ENCODE measurements around the gene TMA7B.
"Not testable (repeated sequence)": the region's sequence is repeated elsewhere in the genome, so short reads cannot be mapped to it uniquely, and the experiment has no call there.

The TMA7B gene

GRCh38 chr22:39940757-39941305, 19.4 kb upstream of the TMA7B start:
- Mint-ChIP-seq H3K4me3 (no peak overlapping the region), H3K27ac (no peak overlapping the region), H3K4me1 (ENCODE audit: low read depth) (peaks cover 80% of the 10 kb centered on the region), H3K9me3 (no peaks in the 10 kb centered on the region), H3K36me3 (ENCODE audit: low read depth) (peaks cover 35% of the 10 kb centered on the region), H3K27me3 (ENCODE audit: low read depth) (no peaks in the 10 kb centered on the region)

- no peaks in the 10 kb centered on the region for H3K27me3 Mint-ChIP-seq (ENCODE audit: low read depth)
- peaks cover 31% of the 10 kb centered on the region for H3K36me3 Mint-ChIP-seq (ENCODE audit: low read depth)
- peak overlapping the region; percentile 14 for H3K27ac Mint-ChIP-seq
- peaks cover 72% of the 10 kb centered on the region for H3K4me1 Mint-ChIP-seq (ENCODE audit: low read depth)
- no peaks in the 10 kb centered on the region for H3K9me3 Mint-ChIP-seq
- H3K4me3 Mint-ChIP-seq = no peak overlapping the region
Measured at GRCh38 chr22:39941601-39942000, 18.6 kb upstream of the TMA7B start.

GRCh38 chr22:39942439-39943230, 17.6 kb upstream of the TMA7B start:
- H3K4me3 Mint-ChIP-seq = peak overlapping the region; percentile 44
- no peaks in the 10 kb centered on the region for H3K27me3 Mint-ChIP-seq (ENCODE audit: low read depth)
- peaks cover 69% of the 10 kb centered on the region for H3K4me1 Mint-ChIP-seq (ENCODE audit: low read depth)
- peak overlapping the region; percentile 70 for H3K27ac Mint-ChIP-seq
- H3K36me3 Mint-ChIP-seq (ENCODE audit: low read depth) = peaks cover 31% of the 10 kb centered on the region
- H3K9me3 Mint-ChIP-seq = no peaks in the 10 kb centered on the region

DNA sequence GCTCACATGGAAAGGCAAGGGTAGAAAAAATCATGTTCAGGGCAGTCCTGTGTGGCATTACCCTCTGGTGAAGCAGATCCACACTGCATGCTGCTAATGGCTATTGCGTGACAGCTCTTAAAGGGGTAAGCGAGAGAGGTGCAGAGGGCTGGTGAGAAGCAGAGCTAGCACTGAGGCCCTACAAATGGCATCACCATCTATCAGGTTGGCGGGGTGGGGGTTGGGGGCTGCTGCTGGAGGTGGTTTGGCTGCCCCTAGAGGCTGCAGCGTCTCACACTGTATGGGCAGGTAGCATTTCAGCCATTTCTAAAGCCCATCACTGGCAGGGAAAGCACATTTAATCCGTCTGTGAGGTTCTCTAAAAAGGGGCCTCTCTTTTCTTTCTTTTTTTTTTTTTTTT, 16.9 kb upstream of the TMA7B start:
- H3K27ac Mint-ChIP-seq = peak overlapping the region; percentile 70
- no peaks in the 10 kb centered on the region for H3K27me3 Mint-ChIP-seq (ENCODE audit: low read depth)
- H3K4me1 Mint-ChIP-seq (ENCODE audit: low read depth) = peaks cover 62% of the 10 kb centered on the region
- H3K9me3 Mint-ChIP-seq = no peaks in the 10 kb centered on the region
- peak overlapping the region; percentile 44 for H3K4me3 Mint-ChIP-seq
- peaks cover 28% of the 10 kb centered on the region for H3K36me3 Mint-ChIP-seq (ENCODE audit: low read depth)

DNA sequence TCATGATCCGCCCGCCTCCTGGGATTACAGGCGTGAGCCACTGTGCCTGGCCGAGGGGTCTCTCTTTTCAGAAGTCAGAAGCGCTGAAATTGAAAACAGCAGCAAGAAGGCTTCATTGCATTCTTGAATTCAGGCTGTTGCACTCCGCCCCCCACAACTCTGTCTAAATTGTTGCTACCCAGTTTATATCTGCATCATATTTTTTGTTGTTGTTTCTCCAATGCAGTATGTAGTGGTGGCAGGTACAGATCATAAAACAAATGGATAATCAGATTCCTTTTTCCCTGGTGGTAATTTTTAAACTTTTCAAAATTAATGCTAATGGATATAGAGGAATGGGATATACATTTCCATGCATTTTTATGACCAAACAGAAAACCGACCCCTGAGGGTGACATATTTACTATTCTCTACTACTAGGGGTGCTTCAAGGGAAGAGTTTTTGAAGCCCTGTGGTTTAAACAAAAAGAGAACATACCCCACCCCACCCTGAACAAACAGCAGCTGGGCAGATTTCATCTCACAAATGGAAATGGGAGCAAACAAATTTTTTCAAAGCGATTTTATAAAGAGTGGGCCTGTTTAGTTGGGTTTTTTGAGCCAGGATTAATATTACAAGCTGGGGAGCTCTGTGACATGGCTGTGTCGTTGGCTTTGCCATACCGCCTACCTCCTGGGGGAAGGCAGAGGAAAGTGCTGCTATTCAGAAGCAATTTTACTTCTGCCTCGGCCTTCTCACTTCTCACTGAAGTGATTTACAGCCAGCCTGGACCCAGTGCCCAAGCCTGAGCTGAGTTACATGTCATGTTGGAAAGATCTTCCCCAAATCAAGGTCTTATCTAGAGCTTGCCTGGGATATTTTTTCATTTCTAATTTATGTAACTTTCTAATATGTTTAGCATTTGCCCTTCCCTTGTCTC, 16.0 kb upstream of the TMA7B start:
- Mint-ChIP-seq H3K36me3 (ENCODE audit: low read depth) (peaks cover 34% of the 10 kb centered on the region), H3K4me1 (ENCODE audit: low read depth) (peaks cover 65% of the 10 kb centered on the region), H3K27me3 (ENCODE audit: low read depth) (no peaks in the 10 kb centered on the region), H3K9me3 (no peaks in the 10 kb centered on the region), H3K27ac (peak overlapping the region; percentile 56), H3K4me3 (peak overlapping the region; percentile 57)

GRCh38 chr22:39946126-39946502, 14.1 kb upstream of the TMA7B start:
- no peaks in the 10 kb centered on the region for H3K9me3 Mint-ChIP-seq
- H3K27me3 Mint-ChIP-seq (ENCODE audit: low read depth) = no peaks in the 10 kb centered on the region
- H3K36me3 Mint-ChIP-seq (ENCODE audit: low read depth) = peaks cover 47% of the 10 kb centered on the region
- H3K4me1 Mint-ChIP-seq (ENCODE audit: low read depth) = peaks cover 70% of the 10 kb centered on the region
- H3K4me3 Mint-ChIP-seq = no peak overlapping the region
- H3K27ac Mint-ChIP-seq = no peak overlapping the region

- H3K36me3 Mint-ChIP-seq (ENCODE audit: low read depth) = peaks cover 50% of the 10 kb centered on the region
- H3K4me1 Mint-ChIP-seq (ENCODE audit: low read depth) = peaks cover 72% of the 10 kb centered on the region
- H3K4me3 Mint-ChIP-seq = no peak overlapping the region
- no peaks in the 10 kb centered on the region for H3K27me3 Mint-ChIP-seq (ENCODE audit: low read depth)
- no peaks in the 10 kb centered on the region for H3K9me3 Mint-ChIP-seq
- no peak overlapping the region for H3K27ac Mint-ChIP-seq
Measured at GRCh38 chr22:39946503-39947219, 13.5 kb upstream of the TMA7B start.

DNA sequence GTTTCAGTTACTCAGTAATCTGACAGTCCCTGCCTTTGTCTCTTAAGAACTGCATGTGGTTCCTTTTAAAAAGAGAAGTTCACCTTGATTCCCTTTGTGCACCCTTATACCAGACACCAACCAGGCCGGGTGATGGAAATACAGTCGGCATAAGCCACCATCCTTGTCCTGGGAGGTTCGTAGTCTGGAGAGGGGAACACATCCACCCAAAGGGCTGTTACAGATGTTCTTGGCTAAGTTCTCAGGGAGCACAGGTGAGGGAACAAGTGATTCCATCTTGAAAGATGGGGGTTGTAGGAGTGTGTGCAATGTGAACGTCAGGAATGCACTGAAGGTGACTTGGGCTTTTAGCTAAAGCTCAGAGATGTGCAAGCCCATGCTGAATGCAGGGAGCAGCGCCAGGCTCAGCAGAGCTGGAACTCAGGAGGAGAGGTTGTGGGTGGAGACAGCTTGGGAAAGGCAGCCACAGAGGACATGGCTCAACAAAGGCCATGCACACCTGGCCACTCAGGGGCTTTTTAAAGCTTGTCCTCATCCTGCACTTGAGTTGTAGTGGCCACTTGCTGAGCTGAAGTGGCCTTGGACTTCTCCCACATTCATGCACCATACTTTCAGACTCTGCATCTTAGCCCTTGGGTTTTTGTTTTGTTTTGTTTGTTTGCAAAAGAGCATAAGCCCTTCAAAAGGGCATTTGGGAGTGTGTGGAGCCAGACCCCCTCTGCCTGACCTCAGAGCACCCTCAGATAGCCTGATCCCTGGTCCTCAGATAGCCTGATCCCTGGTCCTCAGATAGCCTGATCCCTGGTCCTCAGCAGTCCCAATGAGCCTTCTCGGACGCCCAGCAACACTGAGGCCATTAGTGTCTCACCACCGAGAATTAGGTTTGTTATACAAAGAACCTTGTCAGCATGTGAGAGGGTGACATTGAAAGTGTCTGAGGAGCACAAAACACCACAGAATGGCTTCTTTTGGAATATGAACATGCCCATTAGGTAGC, 12.7 kb upstream of the TMA7B start:
- H3K27me3 Mint-ChIP-seq (ENCODE audit: low read depth) = no peaks in the 10 kb centered on the region
- peaks cover 53% of the 10 kb centered on the region for H3K36me3 Mint-ChIP-seq (ENCODE audit: low read depth)
- H3K4me3 Mint-ChIP-seq = no peak overlapping the region
- peaks cover 73% of the 10 kb centered on the region for H3K4me1 Mint-ChIP-seq (ENCODE audit: low read depth)
- H3K27ac Mint-ChIP-seq = no peak overlapping the region
- H3K9me3 Mint-ChIP-seq = no peaks in the 10 kb centered on the region

- Mint-ChIP-seq H3K27ac (peak overlapping the region; percentile 13), H3K9me3 (no peaks in the 10 kb centered on the region), H3K4me1 (ENCODE audit: low read depth) (peaks cover 64% of the 10 kb centered on the region), H3K36me3 (ENCODE audit: low read depth) (peaks cover 66% of the 10 kb centered on the region), H3K27me3 (ENCODE audit: low read depth) (no peaks in the 10 kb centered on the region), H3K4me3 (no peak overlapping the region)
Measured at GRCh38 chr22:39949964-39950737, 10.0 kb upstream of the TMA7B start.

DNA sequence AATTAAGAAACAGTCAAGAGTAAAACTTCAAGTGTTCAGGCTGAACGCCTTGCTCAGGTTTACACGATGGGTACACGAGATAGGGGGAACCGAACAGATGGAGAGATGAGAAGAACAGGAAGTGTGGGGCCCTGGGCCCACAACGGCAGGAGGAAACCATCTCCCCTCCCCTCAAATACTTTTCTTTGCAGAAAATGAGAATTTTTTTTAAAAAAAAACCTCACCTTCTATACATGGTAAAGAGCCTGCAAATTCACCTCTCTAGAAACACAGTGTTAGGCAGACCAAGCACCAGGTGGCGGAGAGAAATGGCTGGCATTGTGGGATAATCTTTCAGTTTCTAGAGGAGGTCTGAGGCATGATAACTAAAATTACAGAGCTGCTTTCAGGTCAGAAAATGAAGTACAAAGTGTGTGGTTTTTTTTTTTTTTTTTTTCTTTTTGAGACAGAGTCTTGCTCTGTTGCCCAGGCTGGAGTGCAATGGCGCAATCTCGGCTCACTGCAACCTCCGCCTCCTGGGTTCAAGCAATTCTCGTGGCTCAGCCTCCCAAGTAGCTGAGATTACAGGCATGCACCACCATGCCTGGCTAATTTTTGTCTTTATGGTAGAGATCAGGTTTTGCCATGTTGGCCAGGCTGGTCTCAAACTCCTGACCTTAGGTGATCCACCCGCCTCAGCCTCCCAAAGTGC, 8.4 kb upstream of the TMA7B start:
- peaks cover 68% of the 10 kb centered on the region for H3K4me1 Mint-ChIP-seq (ENCODE audit: low read depth)
- peak overlapping the region; percentile 54 for H3K4me3 Mint-ChIP-seq
- not testable (repeated sequence) for H3K9me3 Mint-ChIP-seq; H3K27me3 Mint-ChIP-seq (ENCODE audit: low read depth)
- peaks cover 73% of the 10 kb centered on the region for H3K36me3 Mint-ChIP-seq (ENCODE audit: low read depth)
- peak overlapping the region; percentile 72 for H3K27ac Mint-ChIP-seq

DNA sequence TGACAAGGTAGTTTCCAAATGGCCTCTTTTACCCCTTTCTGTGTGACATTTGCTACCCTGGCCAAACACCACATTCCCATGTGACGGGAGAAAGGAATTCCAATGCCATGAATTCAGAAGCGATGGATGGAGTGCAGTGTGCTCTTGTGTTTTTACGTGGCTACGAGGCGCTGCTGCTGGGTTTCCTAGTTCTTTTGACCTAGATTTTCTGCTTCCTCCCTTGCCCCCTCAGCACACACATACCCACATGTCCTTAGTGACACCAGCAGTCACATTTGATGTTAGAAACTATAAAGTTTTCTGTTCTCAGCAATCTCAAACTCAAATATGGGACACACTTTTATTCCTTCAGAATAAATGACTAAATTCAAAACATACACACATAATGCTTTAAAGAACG, 7.8 kb upstream of the TMA7B start:
- Mint-ChIP-seq H3K9me3 (no peaks in the 10 kb centered on the region), H3K4me3 (peak overlapping the region; percentile 47), H3K4me1 (ENCODE audit: low read depth) (peaks cover 68% of the 10 kb centered on the region), H3K27ac (peak overlapping the region; percentile 27), H3K36me3 (ENCODE audit: low read depth) (peaks cover 78% of the 10 kb centered on the region), H3K27me3 (ENCODE audit: low read depth) (no peaks in the 10 kb centered on the region)

DNA sequence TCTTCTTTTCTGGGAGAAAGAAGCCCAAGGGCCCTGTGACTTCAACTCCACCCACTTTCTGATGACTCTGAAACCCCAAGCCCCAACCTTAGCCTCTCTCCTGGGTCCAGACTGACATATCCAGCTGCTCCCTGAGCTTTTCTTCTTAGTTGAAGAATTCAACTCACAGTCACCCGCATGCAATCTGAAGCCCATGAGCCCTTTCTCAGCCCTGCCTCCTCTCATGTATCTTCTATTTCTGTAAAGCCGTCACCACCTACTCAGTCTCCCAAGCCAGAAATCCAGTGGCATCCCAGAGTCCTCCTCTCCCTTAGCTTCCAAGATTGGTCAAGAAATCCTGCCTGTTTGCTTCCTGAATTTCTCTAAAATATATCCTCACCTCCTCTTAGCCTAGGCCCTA, 7.1 kb upstream of the TMA7B start:
- Mint-ChIP-seq H3K4me3 (peak overlapping the region; percentile 2), H3K36me3 (ENCODE audit: low read depth) (peaks cover 84% of the 10 kb centered on the region), H3K9me3 (no peaks in the 10 kb centered on the region), H3K4me1 (ENCODE audit: low read depth) (peaks cover 72% of the 10 kb centered on the region), H3K27ac (peak overlapping the region; percentile 31), H3K27me3 (ENCODE audit: low read depth) (no peaks in the 10 kb centered on the region)
